Measurements from ENCODE around the gene NPTX2.

GRCh38 chr7:98640375-98640774, 23.3 kb downstream of the NPTX2 start:
- TF ChIP-seq CTCF (IDR thresholded peaks at IDR 0.05) (no peak), EZH2 (IDR thresholded peaks at IDR 0.05) (no peak), EZH2phosphoT487 (IDR thresholded peaks at IDR 0.05) (no peak)

All from neural progenitor cell (in vitro differentiated cells).